Measurements from ENCODE around the gene TMEM91. TPM values are rescaled to one million over a fixed set of nuclear protein-coding genes. Genes with fewer than 3 reads are reported as not detected.

The TMEM91 gene
- total and polyA plus RNA-seq, 9 of the 15 experiments (the other 6 are each of a cell fraction or from before 2014, with no cell fraction given) = 1.2 to 5.2 (median 2.7) TPM

DNA sequence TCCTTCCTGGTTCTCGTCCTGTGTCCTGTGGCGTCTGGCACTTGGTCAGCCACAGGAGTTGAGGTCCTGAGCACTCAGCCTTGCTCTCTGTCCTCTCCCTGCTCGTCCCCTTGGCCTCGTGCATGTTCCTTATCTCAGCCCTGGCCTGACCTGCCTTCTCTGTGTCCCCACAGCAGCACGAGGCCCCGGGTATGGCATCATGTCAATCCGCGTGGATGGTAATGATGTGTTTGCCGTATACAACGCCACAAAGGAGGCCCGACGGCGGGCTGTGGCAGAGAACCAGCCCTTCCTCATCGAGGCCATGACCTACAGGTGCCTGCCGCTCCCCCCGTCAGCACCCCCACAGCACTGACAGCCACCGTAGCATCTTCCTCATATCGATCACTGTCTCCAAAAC lies 46.1 kb downstream of the TMEM91 start:
- Histone ChIP-seq H3K4me2 (ENCODE audit: insufficient read depth, low read length) (no peak overlapping the region), H3K9me1 (ENCODE audit: control insufficient read depth, insufficient read depth, low read length) (no peaks in the 10 kb centered on the region), H3K9me3 (replicated peaks; ENCODE audit: control insufficient read depth, insufficient read depth, low read depth, low read length) (no peaks in the 10 kb centered on the region), H3K27me3 (ENCODE audit: control insufficient read depth in 2 of 2, insufficient read depth in 2 of 2, low read length in 2 of 2) (no peaks in the 10 kb centered on the region), H3K9ac (ENCODE audit: insufficient read depth in 1 of 2, low read depth in 2 of 2, low read length in 2 of 2) (no peak overlapping the region; a peak in 1 of 4 replicates), H4K20me1 (replicated peaks; ENCODE audit: control insufficient read depth, insufficient read depth, low read length) (no peaks in the 10 kb centered on the region), H3K79me2 (ENCODE audit: control insufficient read depth, insufficient read depth, low read length) (no peaks in the 10 kb centered on the region; the same call in 2 of the 3 replicates), H3K27ac (ENCODE audit: extremely low read depth, low read depth, low read length) (no peak overlapping the region), H2AFZ (ENCODE audit: low read depth, low read length) (no peak overlapping the region), H3K4me1 (replicated peaks in 1 of 2; ENCODE audit: control insufficient read depth in 2 of 2, insufficient read depth in 2 of 2, low read length in 2 of 2) (peaks cover 14 to 33% of the 10 kb centered on the region in 2 experiments), H3K4me3 (no peak overlapping the region), H3K36me3 (ENCODE audit: control insufficient read depth, insufficient read depth, low read length) (peaks cover 47% of the 10 kb centered on the region; the same call in 2 of the 3 replicates)
- TF ChIP-seq, protein P1, sequence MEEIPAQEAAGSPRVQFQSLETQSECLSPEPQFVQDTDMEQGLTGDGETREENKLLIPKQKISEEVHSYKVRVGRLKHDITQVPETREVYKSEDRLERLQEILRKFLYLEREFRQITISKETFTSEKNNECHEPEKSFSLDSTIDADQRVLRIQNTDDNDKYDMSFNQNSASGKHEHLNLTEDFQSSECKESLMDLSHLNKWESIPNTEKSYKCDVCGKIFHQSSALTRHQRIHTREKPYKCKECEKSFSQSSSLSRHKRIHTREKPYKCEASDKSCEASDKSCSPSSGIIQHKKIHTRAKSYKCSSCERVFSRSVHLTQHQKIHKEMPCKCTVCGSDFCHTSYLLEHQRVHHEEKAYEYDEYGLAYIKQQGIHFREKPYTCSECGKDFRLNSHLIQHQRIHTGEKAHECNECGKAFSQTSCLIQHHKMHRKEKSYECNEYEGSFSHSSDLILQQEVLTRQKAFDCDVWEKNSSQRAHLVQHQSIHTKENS (CRISPR knock-in tag; IDR thresholded peaks at IDR 0.05) = no peak
- TF ChIP-seq POLR2G (IDR thresholded peaks at IDR 0.05; ENCODE audit: low read depth, low read length) = peak; percentile 4; the same call in 1 of the 2 replicates
- no peak for TF ChIP-seq ILF3 (IDR thresholded peaks at IDR 0.05; ENCODE audit: borderline replicate concordance)
- TF ChIP-seq, protein P2, sequence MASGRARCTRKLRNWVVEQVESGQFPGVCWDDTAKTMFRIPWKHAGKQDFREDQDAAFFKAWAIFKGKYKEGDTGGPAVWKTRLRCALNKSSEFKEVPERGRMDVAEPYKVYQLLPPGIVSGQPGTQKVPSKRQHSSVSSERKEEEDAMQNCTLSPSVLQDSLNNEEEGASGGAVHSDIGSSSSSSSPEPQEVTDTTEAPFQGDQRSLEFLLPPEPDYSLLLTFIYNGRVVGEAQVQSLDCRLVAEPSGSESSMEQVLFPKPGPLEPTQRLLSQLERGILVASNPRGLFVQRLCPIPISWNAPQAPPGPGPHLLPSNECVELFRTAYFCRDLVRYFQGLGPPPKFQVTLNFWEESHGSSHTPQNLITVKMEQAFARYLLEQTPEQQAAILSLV (tag; IDR thresholded peaks at IDR 0.05) = no peak
- no peak for TF ChIP-seq GTF2F1 (IDR thresholded peaks at IDR 0.05; ENCODE audit: low read depth, low read length)
- TF ChIP-seq RBFOX2 (IDR thresholded peaks at IDR 0.05; ENCODE audit: low read depth, low read length) = 0 out of 2 replicates have a peak, but pooled peaks have one; percentile 34
- TF ChIP-seq ZNF444 (CRISPR knock-in tag; IDR thresholded peaks at IDR 0.05) = no peak
- no peak for TF ChIP-seq ZNF551 (CRISPR knock-in tag; IDR thresholded peaks at IDR 0.05)
- BruUV-seq (replicated peaks) = no TSS peak
- POLR2A ChIA-PET = no interaction called here
- DNase-seq (ENCODE audit: extremely low read depth in 1 of 4, low spot score in 3 of 4) (no peak), ATAC-seq (no peak), FAIRE-seq (no peak)
- in situ Hi-C loops (cut with MboI) = no loop called here
- 67% methylated on average over 11 of the region's 18 CpGs for whole genome bisulfite sequencing (ENCODE audit: insufficient coverage, low coverage, missing lambda C conversion rate)
- intact Hi-C loops (cut with micrococcal nuclease) = no loop called here
- CTCF ChIA-PET (ENCODE audit: low intra/inter-chr PET ratio) = no interaction called here

All from K562 (cell line).